Transverse colon (tissue), 4 donors: ENCODE results near the gene GSK3B. TPM values are rescaled to one million over a fixed set of nuclear protein-coding genes. Genes with fewer than 3 reads are reported as not detected.

Experiments used
- DNase-seq: peaks from one replicate; pipeline ENCODE4 v3.0.0-alpha.2; 2019
- H3K27ac ChIP-seq, 4 donors: fragments of 200-600 bp; sonication (generic); 2 replicates each; pipeline ENCODE4 v1.5.1; 2016 to 2018; ENCODE audit warnings: inconsistent platforms in 4 of 4
- H3K27me3 ChIP-seq: fragments of 200-600 bp; sonication (generic); 2 replicates; pipeline ENCODE4 v1.5.1; 2017; ENCODE audit warnings: inconsistent platforms
- H3K36me3 ChIP-seq, 4 donors: fragments of 200-600 bp; sonication (generic); 2 replicates each; pipeline ENCODE4 v1.5.1; 2017 to 2019; ENCODE audit warnings: inconsistent platforms in 4 of 4
- H3K4me1 ChIP-seq, 4 donors: fragments of 200-600 bp; sonication (generic); 2 replicates each; pipeline ENCODE4 v1.5.1; 2017 to 2020; ENCODE audit warnings: inconsistent platforms in 4 of 4
- H3K4me3 ChIP-seq, 4 donors: fragments of 200-600 bp; sonication (generic); 1 replicate in 1 of 4; 2 replicates in 3 of 4; pipeline versions ENCODE4 v1.5.1 to v1.6.1; 2017 to 2019; ENCODE audit warnings: inconsistent platforms in 4 of 4
- H3K9me3 ChIP-seq, 2 donors: fragments of 200-600 bp; sonication (generic); 2 replicates each; pipeline ENCODE4 v1.5.1; 2017 to 2019; ENCODE audit warnings: inconsistent platforms in 2 of 2
- EP300 ChIP-seq: sonication (generic); formaldehyde crosslinking; IDR thresholded peaks from one replicate; pipeline ENCODE4 v1.6.1; 2017; ENCODE audit warnings: antibody characterized with exemption, low read depth
- POLR2A ChIP-seq: fragments of 450-650 bp; IDR thresholded peaks from one replicate; pipeline ENCODE4 v1.6.1; 2016; ENCODE audit warnings: antibody characterized with exemption, mild to moderate bottlenecking, moderate library complexity
- POLR2AphosphoS5 ChIP-seq, 3 donors: sonication (generic); formaldehyde crosslinking; IDR thresholded peaks; one replicate each; pipeline ENCODE4 v1.6.1; 2016; ENCODE audit warnings: antibody characterized with exemption in 3 of 3
- WGBS, 2 donors: methylation state at CpG; one replicate each; pipeline ENCODE4 v1.1.5; 2018; ENCODE audit warnings: low coverage in 1 of 2; 5-methylcytosine and 5-hydroxymethylcytosine counted together
- in situ Hi-C, 4 donors: fragments of 200-750 bp; cut with MboI; loops; one replicate each; pipeline versions ENCODE4 v1.15.0 to v1.15.1; 2017; ENCODE audit warnings: low sequenced_read_pairs in 3 of 4, low pct_ligation_motif_present in 1 of 4, low pct_unique_long_range_greater_than_20kb in 1 of 4
- intact Hi-C: fragments of 100-400 bp; cut with DNase I; formaldehyde crosslinking; loops from one replicate; pipeline ENCODE4 v1.15.1; 2023; ENCODE audit warnings: low total_unique reads
- total RNA-seq, 4 donors: library from RNA; depleted of rRNA; stranded (reverse); fragments of >200 nt; gene quantifications; one replicate each; pipeline ENCODE4 v1.1.0, GENCODE V29; 2016
- TF ChIP-seq, protein P1 (sequence below), 5 experiments: fragments of 200-600 bp in 3 of 5; fragments of 450-650 bp in 2 of 5; sonication (generic) in 3 of 5; IDR thresholded peaks; 1 replicate in 2 of 5; 2 replicates in 3 of 5; pipeline ENCODE4 v1.5.1; 2016 to 2017; ENCODE audit warnings: antibody characterized with exemption in 5 of 5, inconsistent platforms in 3 of 5, mild to moderate bottlenecking in 2 of 5, moderate library complexity in 1 of 5

The GSK3B gene
- total RNA-seq = 10 to 100 TPM; 14.7 to 35.9 (median 24.2) TPM

DNA sequence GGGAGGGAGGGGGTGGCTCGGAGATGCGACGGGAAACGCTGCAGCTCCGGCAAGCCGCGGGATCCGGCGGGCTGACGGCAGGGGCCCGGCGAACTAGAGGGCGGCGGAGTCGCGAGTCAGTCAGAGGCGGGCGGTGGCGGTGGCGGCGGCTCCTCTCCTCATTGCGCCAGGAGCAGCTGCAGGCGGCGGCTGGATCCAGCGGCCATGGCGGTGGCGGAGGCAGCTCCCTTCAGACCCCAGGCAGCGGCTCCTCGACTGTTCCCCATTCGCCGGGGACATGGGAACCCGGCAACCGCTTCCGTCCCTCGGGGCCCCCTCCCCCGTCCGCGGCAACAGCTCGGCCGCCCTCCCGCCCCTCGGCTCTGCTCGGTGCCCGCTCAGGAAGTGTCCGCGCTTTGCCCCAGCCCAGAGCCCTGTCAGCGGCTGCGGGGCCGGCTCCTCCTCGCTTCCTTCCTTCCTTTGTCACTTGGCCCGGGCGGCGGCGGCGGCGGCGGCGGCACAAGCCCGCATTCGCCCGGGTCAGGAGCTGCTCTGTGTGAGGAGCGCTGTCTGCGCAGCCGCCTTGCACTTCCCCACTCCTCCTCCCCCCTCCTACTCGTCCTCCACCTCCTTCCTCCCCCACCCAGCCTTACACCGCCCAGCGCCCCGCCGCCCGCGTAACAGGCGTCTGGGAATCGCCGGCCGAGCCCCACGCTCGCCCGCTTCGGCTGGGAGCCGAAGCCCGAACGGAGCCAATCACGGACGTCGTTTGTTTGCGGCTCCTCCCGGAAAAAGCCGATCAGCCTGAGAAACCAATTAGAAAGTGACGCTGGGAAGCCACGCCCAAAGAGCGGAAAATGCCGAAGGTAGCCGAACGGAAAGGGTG, at the start of gene GSK3B:
GSK3B (minus strand) TSS at position 537 of the 865 bp plus-strand sequence. CDS start 1,013 bp downstream, outside the sequence.
- intact Hi-C loops (no loop called here), in situ Hi-C loops (no loop called here)
- H3K4me1 ChIP-seq = peaks cover 3 to 44% (median 31%) of the 10 kb centered on the region in 4 donors

DNA sequence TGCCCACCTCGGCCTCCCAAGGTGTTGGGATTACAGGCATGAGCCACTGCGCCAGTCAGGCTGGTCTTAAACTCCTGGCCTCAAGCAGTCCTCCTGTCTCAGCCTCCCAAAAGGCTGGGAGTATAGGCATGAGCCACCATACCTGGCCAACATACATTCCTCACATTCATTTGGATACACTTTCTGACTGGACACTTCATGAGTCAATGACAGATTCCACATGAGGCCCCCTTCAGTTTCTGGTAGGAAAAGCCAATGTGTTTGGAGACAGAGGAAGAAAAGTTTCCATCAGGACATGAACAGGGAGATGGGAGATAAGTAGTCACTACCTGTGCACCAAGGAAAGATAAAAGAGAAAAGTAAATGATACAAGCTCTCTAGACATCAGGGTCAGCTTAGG, 49.4 kb upstream of the GSK3B start:
- H3K4me3 ChIP-seq = no peak overlapping the region
- no peaks in the 10 kb centered on the region for H3K9me3 ChIP-seq

More for the DNA sequence above, at the start of gene GSK3B:
- Histone ChIP-seq H3K27me3 (no peaks in the 10 kb centered on the region), H3K27ac (peak within 1 kb of the TSS; percentile 98 to 100 (median 99)), H3K9me3 (no peaks in the 10 kb centered on the region), H3K4me3 (peak within 1 kb of the TSS; percentile 75 to 86 (median 84)), H3K36me3 (no peaks in the 10 kb centered on the region)
- DNase-seq = peak; percentile 78
- WGBS, 2 donors = 0% methylated on average over 49 of the region's 94 CpGs; no CpG with 5 or more reads in 1 of the 2 donors
- TF ChIP-seq EP300 (no peak), POLR2AphosphoS5 (IDR thresholded peaks at IDR 0.05) (peak; percentile 91 to 94 (median 92)), POLR2A (peak; percentile 97)
- TF ChIP-seq, protein P1, sequence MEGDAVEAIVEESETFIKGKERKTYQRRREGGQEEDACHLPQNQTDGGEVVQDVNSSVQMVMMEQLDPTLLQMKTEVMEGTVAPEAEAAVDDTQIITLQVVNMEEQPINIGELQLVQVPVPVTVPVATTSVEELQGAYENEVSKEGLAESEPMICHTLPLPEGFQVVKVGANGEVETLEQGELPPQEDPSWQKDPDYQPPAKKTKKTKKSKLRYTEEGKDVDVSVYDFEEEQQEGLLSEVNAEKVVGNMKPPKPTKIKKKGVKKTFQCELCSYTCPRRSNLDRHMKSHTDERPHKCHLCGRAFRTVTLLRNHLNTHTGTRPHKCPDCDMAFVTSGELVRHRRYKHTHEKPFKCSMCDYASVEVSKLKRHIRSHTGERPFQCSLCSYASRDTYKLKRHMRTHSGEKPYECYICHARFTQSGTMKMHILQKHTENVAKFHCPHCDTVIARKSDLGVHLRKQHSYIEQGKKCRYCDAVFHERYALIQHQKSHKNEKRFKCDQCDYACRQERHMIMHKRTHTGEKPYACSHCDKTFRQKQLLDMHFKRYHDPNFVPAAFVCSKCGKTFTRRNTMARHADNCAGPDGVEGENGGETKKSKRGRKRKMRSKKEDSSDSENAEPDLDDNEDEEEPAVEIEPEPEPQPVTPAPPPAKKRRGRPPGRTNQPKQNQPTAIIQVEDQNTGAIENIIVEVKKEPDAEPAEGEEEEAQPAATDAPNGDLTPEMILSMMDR (IDR thresholded peaks at IDR 0.05) = peak in 1 of 5 experiments; percentile 19

DNA sequence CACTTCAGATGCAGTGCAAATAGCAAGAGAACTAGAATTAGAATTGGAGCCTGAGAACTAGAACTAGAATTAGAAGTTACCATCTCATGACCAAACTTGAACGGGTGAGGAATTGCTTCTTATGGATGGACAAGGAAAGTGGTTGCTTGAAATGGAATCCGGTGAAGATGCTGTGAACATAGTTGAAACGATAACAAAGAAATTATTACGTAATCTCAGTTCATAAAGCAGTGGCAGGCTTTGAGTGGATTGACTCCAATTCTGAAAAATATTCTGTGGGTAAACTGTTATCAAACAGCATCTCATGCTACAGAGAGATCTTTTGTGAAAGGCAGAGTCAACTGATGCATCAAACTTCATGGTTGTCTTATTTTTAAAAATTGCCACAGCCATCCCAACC, 48.0 kb upstream of the GSK3B start:
- Histone ChIP-seq H3K4me1 (peaks cover 0 to 6% (median 1%) of the 10 kb centered on the region in 4 donors), H3K9me3 (no peaks in the 10 kb centered on the region), H3K36me3 (no peaks in the 10 kb centered on the region), H3K27ac (no peak overlapping the region), H3K4me3 (no peak overlapping the region), H3K27me3 (no peaks in the 10 kb centered on the region)
- WGBS, 2 donors = 91 to 100% methylated on average over 2 to 4 of the region's 4 CpGs
- in situ Hi-C loops (no loop called here), intact Hi-C loops (no loop called here)
- TF ChIP-seq POLR2AphosphoS5 (IDR thresholded peaks at IDR 0.05) (no peak), EP300 (no peak), POLR2A (no peak)
- TF ChIP-seq, protein P1 (IDR thresholded peaks at IDR 0.05) = no peak
- no peak for DNase-seq

More for the DNA sequence above, 49.4 kb upstream of the GSK3B start:
- intact Hi-C loops = no loop called here
- H3K27me3 ChIP-seq = no peaks in the 10 kb centered on the region
- in situ Hi-C loops = no loop called here
- DNase-seq = no peak
- H3K4me1 ChIP-seq = peaks cover 5 to 20% (median 10%) of the 10 kb centered on the region in 4 donors
- no peak overlapping the region for H3K27ac ChIP-seq
- H3K36me3 ChIP-seq = no peaks in the 10 kb centered on the region
- 81% methylated on average over 2 of the region's 2 CpGs; no CpG with 5 or more reads in 1 of the 2 donors for WGBS, 2 donors
- TF ChIP-seq POLR2AphosphoS5 (IDR thresholded peaks at IDR 0.05) (no peak), EP300 (no peak)

DNA sequence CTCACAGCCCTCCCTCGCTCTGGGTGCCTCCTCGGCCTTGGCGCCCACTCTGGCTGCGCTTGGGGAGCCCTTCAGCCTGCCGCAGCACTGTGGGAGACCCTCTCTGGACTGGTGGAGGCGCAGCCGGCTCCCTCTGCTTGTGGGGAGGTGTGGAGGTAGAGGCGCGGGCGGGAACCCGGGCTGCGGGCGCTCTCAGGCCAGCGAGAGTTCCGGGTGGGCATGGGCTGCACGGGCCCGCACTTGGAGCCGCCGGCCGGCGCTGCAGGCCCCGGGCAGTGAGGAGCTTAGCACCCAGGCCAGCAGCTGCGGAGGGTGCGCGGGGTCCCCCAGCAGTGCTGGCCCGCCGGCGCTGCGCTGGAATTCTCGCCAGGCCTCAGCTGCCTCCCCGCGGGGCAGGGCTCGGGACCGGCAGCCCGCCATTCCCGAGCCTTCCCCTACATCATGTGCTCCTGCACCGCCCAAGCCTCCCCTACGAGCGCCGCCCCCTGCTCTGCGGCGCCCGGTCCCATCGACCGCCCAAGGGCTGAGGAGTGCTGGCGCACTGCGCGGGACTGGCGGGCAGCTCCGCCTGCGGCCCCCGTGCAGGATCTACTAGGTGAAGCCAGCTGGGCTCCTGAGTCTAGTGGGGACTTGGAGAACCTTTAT, 46.0 kb upstream of the GSK3B start:
- in situ Hi-C loops (no loop called here), intact Hi-C loops (no loop called here)
- no peaks in the 10 kb centered on the region for H3K27me3 ChIP-seq
- H3K36me3 ChIP-seq = no peaks in the 10 kb centered on the region
- no peaks in the 10 kb centered on the region for H3K9me3 ChIP-seq
- no peak overlapping the region for H3K27ac ChIP-seq
- H3K4me1 ChIP-seq = no peaks in the 10 kb centered on the region
- DNase-seq = no peak
- 98% methylated on average over 48 of the region's 52 CpGs; no CpG with 5 or more reads in 1 of the 2 donors for WGBS, 2 donors
- no peak overlapping the region for H3K4me3 ChIP-seq
- TF ChIP-seq EP300 (no peak), POLR2AphosphoS5 (IDR thresholded peaks at IDR 0.05) (no peak), POLR2A (no peak)
- TF ChIP-seq, protein P1 (IDR thresholded peaks at IDR 0.05) = no peak
